Upper lobe of left lung (tissue), 6 donors: ENCODE results near the gene CSH1. TPM values are rescaled to one million over a fixed set of nuclear protein-coding genes. Genes with fewer than 3 reads are reported as not detected.
A peak's percentile ranks its signal among the peaks of the same experiment; 100 is the strongest.
"Not testable (repeated sequence)": the region's sequence is repeated elsewhere in the genome, so short reads cannot be mapped to it uniquely, and the experiment has no call there.

ENCODE experiments used
- ATAC-seq, 2 donors: fragments of 200-7000 bp; cut with Tn5 transposase; one replicate each; pipeline ENCODE4 v1.9.1; 2022; ENCODE audit warnings: mild to moderate bottlenecking in 2 of 2, moderate library complexity in 2 of 2; ENCODE audit not compliant: low FRiP score in 2 of 2
- DNase-seq, 2 donors: peaks; one replicate each; pipeline ENCODE4 v3.0.0-alpha.2; 2019 to 2020
- H3K27ac ChIP-seq, 4 donors: fragments of 200-600 bp; sonication (generic); one replicate each; pipeline ENCODE4 v1.5.1; 2016 to 2019
- H3K27me3 ChIP-seq, 4 donors: fragments of 200-600 bp; sonication (generic); one replicate each; pipeline ENCODE4 v1.5.1; 2017 to 2019
- H3K36me3 ChIP-seq, 4 donors: fragments of 200-600 bp; sonication (generic); one replicate each; pipeline ENCODE4 v1.5.1; 2016 to 2019
- H3K4me1 ChIP-seq, 4 donors: fragments of 200-600 bp; sonication (generic); one replicate each; pipeline ENCODE4 v1.5.1; 2018 to 2019
- H3K4me3 ChIP-seq, 4 donors: fragments of 200-600 bp; sonication (generic); one replicate each; pipeline ENCODE4 v1.5.1; 2017 to 2019; ENCODE audit warnings: mild to moderate bottlenecking in 2 of 4, moderate library complexity in 1 of 4
- H3K9me3 ChIP-seq, 4 donors: fragments of 200-600 bp; sonication (generic); one replicate each; pipeline ENCODE4 v1.5.1; 2018 to 2019
- EP300 ChIP-seq, 4 donors: sonication (generic); formaldehyde crosslinking; IDR thresholded peaks; one replicate each; pipeline ENCODE4 v1.5.1; 2017; ENCODE audit warnings: antibody characterized with exemption in 4 of 4, control low read depth in 2 of 4
- POLR2A ChIP-seq, 4 donors: fragments of 450-650 bp; IDR thresholded peaks; one replicate each; pipeline ENCODE4 v1.5.1; 2016 to 2017; ENCODE audit warnings: antibody characterized with exemption in 4 of 4, mild to moderate bottlenecking in 2 of 4
- POLR2AphosphoS5 ChIP-seq, 2 donors: sonication (generic); formaldehyde crosslinking; IDR thresholded peaks; one replicate each; pipeline ENCODE4 v1.5.1; 2017; ENCODE audit warnings: antibody characterized with exemption in 2 of 2
- WGBS, 2 donors: methylation state at CpG; one replicate each; pipeline ENCODE4 v1.1.5; 2017 to 2018; 5-methylcytosine and 5-hydroxymethylcytosine counted together
- total RNA-seq, 6 donors: library from RNA; depleted of rRNA in 4 of 6; stranded (reverse); fragments of >200 nt in 4 of 6; gene quantifications; one replicate each; pipeline versions ENCODE4 v1.1.0 to v1.2.1, GENCODE V29; 2016 to 2021
- TF ChIP-seq, protein P1 (sequence below), 6 experiments: fragments of 450-650 bp in 4 of 6; fragments of 200-600 bp in 2 of 6; sonication (generic) in 2 of 6; IDR thresholded peaks; one replicate each; pipeline ENCODE4 v1.5.1; 2016 to 2019; ENCODE audit warnings: antibody characterized with exemption in 6 of 6
- donor health status: DM: no; HTN: no; CAD: no; lungs with moderate emphysema.
- donor health status: DM: no; HTN: yes; CAD: no; lungs with severe emphysema.

Gene CSH1
- total RNA-seq, 6 donors from 2014 or later: not detected

DNA sequence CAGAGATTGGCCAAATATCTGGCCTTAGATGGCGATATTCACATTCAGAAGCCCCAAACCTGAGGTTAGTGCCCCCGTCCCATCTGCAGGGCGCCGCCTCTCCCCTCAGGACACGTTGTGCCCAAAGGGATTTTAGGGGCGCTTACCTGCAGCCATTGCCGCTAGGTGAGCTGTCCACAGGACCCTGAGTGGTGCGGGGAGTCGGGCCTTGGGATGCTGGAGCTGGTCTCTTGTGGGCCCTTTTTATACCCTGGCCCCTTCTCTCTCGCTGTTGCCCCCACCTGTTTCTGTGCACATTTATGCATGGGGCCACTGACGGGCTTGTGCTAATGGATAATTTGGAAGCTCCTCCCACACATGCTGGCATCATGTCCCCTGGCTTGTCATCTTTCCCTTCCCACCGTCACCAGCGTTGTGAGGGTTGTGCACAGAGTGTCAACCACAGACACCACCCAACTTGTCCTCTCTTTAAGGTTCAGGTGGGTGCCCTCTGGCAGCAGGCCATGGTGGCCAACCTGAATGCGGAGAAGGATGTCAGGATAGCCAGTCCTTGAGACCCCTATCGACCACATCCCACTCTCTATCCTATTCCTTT is 14.8 kb upstream of the CSH1 start, which contains the start of gene CSHL1:
Gene CSHL1 (minus strand): TSS at position 218 of the 595 bp plus-strand sequence. CDS start 62 bp downstream, at position 156.
- H3K27me3 ChIP-seq: no peaks in the 10 kb centered on the region
- H3K4me3 ChIP-seq: no peak within 1 kb of the TSS
- ATAC-seq: no peak
- WGBS, 2 donors: 74 to 78% methylated on average over 15 of the region's 15 CpGs
- no peaks in the 10 kb centered on the region for H3K36me3 ChIP-seq
- H3K4me1 ChIP-seq: no peaks in the 10 kb centered on the region
- H3K9me3 ChIP-seq: no peaks in the 10 kb centered on the region
- H3K27ac ChIP-seq: no peak within 1 kb of the TSS
- DNase-seq: no peak
- no peak for TF ChIP-seq POLR2AphosphoS5 (IDR thresholded peaks at IDR 0.05)
- TF ChIP-seq EP300 (IDR thresholded peaks at IDR 0.05): no peak
- no peak for TF ChIP-seq POLR2A (IDR thresholded peaks at IDR 0.05)
- TF ChIP-seq, protein P1, sequence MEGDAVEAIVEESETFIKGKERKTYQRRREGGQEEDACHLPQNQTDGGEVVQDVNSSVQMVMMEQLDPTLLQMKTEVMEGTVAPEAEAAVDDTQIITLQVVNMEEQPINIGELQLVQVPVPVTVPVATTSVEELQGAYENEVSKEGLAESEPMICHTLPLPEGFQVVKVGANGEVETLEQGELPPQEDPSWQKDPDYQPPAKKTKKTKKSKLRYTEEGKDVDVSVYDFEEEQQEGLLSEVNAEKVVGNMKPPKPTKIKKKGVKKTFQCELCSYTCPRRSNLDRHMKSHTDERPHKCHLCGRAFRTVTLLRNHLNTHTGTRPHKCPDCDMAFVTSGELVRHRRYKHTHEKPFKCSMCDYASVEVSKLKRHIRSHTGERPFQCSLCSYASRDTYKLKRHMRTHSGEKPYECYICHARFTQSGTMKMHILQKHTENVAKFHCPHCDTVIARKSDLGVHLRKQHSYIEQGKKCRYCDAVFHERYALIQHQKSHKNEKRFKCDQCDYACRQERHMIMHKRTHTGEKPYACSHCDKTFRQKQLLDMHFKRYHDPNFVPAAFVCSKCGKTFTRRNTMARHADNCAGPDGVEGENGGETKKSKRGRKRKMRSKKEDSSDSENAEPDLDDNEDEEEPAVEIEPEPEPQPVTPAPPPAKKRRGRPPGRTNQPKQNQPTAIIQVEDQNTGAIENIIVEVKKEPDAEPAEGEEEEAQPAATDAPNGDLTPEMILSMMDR (IDR thresholded peaks at IDR 0.05): no peak

DNA sequence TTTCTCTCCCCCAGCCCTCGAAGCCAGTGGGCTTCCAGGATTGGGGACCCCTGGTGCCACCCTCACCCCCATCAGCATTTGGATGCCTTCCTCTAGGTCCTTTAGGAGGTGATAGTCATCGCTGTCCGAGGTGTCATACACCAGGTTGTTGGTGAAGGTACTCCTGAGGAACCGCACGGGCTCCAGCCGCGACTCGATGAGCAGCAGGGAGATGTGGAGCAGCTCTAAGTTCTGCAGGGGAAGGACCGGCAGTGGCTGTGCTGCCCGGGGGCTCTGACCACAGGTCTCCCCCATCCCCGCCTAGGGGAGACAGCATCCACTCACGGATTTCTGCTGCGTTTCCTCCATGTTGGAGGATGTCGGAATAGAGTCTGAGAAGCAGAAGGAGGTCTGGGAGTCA is 13.7 kb upstream of the CSH1 start:
- H3K27me3 ChIP-seq: no peaks in the 10 kb centered on the region
- no peaks in the 10 kb centered on the region for H3K9me3 ChIP-seq
- H3K27ac ChIP-seq: no peak overlapping the region
- WGBS, 2 donors: 84 to 86% methylated on average over 11 to 14 of the region's 14 CpGs
- ATAC-seq (no peak), DNase-seq (no peak)
- TF ChIP-seq POLR2AphosphoS5 (IDR thresholded peaks at IDR 0.05) (no peak), EP300 (IDR thresholded peaks at IDR 0.05) (no peak), POLR2A (IDR thresholded peaks at IDR 0.05) (no peak)
- TF ChIP-seq, protein P1 (IDR thresholded peaks at IDR 0.05): no peak
- H3K36me3 ChIP-seq: no peaks in the 10 kb centered on the region
- H3K4me3 ChIP-seq: no peak overlapping the region
- no peaks in the 10 kb centered on the region for H3K4me1 ChIP-seq

DNA sequence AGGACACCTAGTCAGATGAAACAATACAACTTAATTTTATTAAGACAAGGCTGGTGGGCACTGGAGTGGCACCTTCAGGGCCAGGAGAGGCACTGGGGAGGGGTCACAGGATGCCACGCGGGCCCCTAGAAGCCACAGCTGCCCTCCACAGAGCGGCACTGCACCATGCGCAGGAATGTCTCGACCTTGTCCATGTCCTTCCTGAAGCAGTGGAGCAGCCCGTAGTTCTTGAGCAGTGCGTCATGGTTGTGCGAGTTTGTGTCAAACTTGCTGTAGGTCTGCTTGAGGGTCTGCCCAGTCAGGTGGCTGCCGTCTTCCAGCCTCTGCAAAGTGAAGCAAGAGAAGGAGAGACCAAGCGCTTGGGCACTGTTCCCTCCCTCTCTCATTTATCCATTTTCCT is 13.2 kb upstream of the CSH1 start:
- ATAC-seq, H3K27ac ChIP-seq, H3K4me1 ChIP-seq, H3K27me3 ChIP-seq, H3K4me3 ChIP-seq, DNase-seq, H3K9me3 ChIP-seq, H3K36me3 ChIP-seq: not testable (repeated sequence)
- WGBS, 2 donors: 93 to 100% methylated on average over 4 to 10 of the region's 10 CpGs

DNA sequence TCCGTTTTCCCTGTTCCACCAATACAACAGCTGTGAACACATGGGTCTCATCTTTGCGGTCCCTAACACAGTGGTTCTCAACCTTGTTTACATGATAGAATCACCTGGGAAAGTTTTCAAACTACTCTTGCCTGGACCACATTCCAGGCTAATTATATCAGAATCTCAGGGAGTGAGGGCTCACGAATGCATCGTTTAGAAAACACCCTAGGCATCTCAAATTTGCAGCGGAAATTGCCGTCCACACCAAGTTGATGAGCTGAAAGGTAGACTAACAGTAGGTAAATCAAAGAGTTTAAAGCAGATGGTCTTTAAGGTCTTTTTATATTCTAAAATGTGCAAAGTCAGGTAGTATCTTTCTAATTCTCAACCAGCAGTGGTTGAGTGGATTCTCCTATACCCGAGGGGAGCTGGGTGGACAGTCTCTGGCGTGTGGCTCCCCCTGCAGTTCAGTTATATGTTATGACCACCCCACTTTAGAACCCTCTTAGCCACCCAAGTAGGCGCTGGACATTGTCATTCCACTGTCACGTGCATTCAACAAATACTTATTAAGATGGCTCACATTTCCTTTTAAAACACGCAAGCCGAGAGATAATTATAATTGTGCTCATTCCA is 10.9 kb upstream of the CSH1 start:
- H3K27ac ChIP-seq, H3K4me3 ChIP-seq, H3K27me3 ChIP-seq, H3K36me3 ChIP-seq, DNase-seq, ATAC-seq, H3K9me3 ChIP-seq, H3K4me1 ChIP-seq: not testable (repeated sequence)
- WGBS, 2 donors: 54 to 61% methylated on average over 12 of the region's 12 CpGs

DNA sequence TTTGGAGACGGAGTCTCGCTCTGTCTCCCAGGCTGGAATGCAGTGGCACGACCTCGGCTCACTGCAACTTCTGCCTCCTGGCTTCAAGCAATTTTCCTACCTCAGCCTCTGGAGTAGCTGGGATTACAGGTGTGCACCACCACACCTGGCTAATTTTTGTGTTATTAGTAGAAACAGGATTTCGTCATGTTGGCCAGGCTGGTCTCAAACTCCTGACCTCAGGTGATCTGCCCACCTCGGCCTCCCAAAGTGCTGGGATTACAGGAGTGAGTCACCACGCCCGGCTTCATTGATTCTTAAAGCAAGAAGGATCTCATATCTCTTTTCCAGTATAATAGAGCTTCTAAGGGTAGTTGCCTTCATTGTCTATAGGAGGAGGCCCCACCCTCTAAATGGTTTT is 8.4 kb upstream of the CSH1 start:
- ATAC-seq, H3K9me3 ChIP-seq, H3K4me3 ChIP-seq, DNase-seq, H3K27me3 ChIP-seq, H3K36me3 ChIP-seq, H3K27ac ChIP-seq, H3K4me1 ChIP-seq: not testable (repeated sequence)
- WGBS, 2 donors: 94% methylated on average over 8 of the region's 8 CpGs

DNA sequence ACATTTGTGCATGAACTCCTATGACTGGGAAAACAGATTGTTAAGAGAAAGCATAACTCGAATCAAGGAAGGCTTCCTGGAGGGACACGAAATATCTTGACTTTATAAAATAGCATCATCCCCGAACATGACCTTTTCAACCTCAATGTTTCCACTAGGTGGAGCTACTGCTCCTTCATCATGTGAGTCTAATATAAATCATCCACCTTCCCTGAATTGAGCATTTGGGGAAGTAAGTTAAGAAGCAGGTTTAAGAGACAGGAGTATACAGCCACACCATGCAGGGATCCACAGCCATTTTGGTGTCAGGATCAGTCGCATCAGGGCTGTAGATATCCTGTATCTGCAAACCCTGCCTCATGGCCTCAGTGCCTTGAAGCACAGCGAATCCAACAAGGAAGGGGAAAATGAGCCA is 7.4 kb upstream of the CSH1 start:
- not testable (repeated sequence) for H3K4me3 ChIP-seq, H3K36me3 ChIP-seq, H3K4me1 ChIP-seq, DNase-seq, ATAC-seq, H3K9me3 ChIP-seq, H3K27me3 ChIP-seq, H3K27ac ChIP-seq
- 28 to 35% methylated on average over 5 of the region's 5 CpGs for WGBS, 2 donors
- TF ChIP-seq, protein P1 (IDR thresholded peaks at IDR 0.05): peak in 4 of 6 experiments; percentile 18 to 46 (median 41)

DNA sequence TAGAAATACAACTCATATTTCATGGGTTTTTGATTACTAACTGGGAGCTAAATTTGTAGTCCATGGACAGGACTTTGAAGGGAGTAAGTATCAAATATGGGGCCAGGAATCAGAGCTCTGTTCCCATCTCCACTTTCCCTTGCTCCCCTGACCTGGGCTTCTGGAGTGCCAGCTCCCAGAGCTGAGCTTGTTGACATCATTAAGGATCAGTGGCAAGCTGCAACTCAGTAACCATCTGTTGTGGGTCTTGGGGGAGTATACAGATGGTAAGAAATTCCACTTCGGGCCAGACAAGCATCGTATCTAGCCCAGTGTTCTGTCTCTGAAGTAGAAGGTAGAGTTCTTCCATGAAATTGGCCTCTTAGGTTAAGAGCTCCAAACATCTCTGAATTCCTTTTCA is 5.6 kb upstream of the CSH1 start:
- DNase-seq, H3K4me1 ChIP-seq, H3K27me3 ChIP-seq, ATAC-seq, H3K27ac ChIP-seq, H3K9me3 ChIP-seq, H3K4me3 ChIP-seq, H3K36me3 ChIP-seq: not testable (repeated sequence)
- WGBS, 2 donors: 90 to 97% methylated on average over 2 of the region's 2 CpGs

DNA sequence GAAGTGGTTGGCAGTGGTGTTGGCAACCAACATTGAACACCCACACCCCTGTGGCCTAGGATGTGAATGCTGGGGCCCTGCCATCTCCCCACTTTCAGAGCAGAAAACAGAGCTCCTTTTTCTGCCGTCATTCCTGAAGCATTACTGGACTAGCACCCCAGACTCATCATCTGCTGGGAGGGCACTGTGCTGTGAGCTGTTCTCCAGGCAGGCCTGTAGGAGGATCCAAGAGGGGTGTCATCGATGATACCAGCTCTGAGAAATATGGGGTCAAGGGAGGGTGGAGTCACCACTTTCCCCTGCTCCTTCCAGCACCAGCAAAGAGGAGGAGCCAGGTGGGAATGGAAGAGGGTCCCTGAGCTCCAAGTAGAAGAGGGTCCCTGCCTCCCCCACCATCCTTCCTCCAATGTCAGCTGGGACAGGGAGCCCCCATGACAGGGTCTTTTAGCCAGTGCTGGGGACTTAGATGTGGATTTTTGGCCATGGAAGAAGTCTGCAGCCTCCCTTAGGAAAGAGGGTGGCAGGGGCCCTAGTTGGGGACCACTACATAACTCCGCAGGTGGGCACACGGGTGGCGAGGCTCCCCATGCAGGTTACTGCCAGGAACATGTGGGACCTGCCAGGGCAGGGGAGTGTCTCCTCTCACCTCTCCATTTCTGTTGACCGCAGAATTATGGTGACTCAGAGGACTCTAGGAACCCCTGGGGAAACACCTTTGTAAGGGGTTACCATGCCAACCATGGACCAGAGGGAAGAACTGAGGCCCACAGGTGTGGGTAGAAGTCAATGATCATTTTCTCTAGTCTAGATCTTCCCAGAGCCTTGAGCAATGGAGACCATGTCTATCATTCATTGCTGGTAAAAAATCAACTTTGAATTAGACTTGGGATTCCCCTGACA is 2.8 kb upstream of the CSH1 start:
- not testable (repeated sequence) for H3K27me3 ChIP-seq, H3K27ac ChIP-seq, H3K36me3 ChIP-seq, H3K9me3 ChIP-seq, ATAC-seq, H3K4me3 ChIP-seq, H3K4me1 ChIP-seq
- peak in 1 of 2 donors; percentile 10 for DNase-seq
- WGBS, 2 donors: 81 to 97% methylated on average over 5 to 6 of the region's 6 CpGs

DNA sequence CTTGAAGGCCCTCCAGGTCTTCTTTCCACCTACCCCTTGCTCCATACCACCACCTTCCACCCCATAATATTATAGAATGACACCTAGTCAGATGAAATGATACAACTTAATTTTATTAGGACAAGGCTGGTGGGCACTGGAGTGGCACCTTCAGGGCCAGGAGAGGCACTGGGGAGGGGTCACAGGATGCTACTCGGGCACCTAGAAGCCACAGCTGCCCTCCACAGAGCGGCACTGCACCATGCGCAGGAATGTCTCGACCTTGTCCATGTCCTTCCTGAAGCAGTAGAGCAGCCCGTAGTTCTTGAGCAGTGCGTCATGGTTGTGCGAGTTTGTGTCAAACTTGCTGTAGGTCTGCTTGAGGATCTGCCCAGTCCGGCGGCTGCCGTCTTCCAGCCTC is 1.6 kb downstream of the CSH1 start:
- H3K4me3 ChIP-seq, H3K27ac ChIP-seq, H3K36me3 ChIP-seq, DNase-seq, H3K9me3 ChIP-seq, H3K27me3 ChIP-seq, ATAC-seq, H3K4me1 ChIP-seq: not testable (repeated sequence)
- 89% methylated on average over 10 of the region's 10 CpGs; no CpG with 5 or more reads in 1 of the 2 donors for whole genome bisulfite sequencing, 2 donors
